T-helper 22 cell (primary cell): ENCODE measurements around the gene FMNL2.

Experiments used
- DNase-seq: peaks from one replicate; pipeline ENCODE4 v3.0.0-alpha.2; 2020; ENCODE audit warnings: low read depth

Gene FMNL2

DNA sequence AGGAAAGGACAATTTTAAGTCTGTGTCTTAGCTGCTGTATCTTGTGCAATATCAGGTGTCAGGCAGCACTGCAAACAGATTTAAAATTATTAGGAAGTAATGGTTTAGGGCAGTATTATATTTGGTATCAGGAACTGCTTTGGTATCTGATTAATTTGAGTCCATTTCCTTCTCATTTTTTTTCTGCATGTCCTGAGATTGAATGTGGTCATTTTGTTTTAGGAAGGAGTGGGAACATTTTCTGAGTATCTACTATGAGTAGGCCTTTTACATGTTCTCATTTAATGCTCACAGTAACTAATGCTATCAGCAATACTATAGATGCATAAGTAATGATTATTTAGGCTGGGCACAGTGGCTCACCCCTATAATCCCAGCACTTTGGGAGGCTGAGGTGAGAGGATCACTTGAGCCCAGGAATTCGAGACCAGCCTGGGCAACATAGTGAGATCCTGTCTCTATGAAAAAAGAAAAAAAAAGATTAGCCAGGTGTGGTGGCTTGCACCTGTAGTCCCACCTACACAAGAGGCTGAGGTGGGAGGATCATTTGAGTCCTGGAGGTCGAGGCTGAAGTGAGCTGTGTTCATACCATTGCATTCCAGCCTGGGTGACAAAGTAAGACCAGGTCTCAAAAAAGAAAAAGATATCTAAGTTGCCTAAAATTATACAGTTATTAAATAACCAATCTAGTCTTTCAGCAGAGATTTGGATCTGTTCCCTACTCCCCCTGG, 4.7 kb downstream of the FMNL2 start:
- DNase-seq, result no peak

DNA sequence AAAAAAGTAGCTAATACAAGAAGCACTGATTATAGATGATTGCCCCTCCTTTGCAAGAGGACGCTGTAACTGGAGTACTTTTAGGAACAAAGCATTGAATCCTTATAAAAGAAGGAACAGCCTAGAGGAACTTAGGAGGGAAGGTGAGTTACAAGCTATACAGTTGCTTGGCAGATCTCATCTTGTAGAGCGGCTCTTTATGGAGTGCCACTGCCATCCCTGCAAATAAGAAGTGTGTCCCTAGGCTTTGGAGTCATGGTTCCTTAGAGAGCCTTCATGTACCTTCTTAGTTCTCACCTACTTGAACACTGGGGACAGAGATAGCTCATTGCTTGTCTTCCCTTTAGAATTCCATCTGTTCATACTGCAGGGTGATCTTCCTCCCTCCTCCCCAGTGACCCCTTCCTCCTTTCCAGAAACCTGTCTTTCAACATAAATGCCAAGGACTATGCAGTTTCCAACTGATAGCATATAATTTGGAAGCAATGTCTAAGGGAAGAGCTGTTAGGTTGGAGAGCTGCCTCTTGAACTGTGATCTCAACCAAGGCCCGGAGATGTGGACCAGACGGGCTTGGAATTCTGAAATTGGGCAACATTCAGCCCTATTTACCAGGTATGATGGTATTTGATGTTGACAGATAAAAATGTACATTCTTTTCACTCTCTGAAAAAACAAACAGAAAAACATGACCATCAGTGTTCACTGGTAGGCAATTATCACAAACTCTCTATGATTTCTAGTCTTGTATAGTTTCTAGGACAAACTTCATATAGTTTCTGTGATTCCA, 7.5 kb downstream of the FMNL2 start:
- DNase-seq, result no peak

DNA sequence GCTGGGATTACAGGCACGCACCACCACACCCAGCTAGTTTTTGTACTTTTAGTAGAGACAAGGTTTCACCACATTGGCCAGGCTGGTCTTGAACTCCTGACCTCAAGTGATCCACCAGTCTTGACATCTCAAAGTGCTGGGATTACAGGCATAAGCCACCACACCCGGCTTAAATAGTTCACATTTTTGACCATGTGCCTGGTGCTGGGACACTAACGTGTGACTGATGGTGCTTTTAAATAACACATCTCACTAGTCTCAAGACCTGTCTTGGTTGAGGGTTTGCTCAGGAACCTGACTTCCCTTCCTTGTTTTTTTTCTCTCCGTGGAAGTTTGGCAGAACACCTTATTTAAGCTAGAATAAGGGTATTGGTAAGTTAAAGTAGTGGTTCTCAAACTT, 8.5 kb downstream of the FMNL2 start:
- DNase-seq, result no peak

DNA sequence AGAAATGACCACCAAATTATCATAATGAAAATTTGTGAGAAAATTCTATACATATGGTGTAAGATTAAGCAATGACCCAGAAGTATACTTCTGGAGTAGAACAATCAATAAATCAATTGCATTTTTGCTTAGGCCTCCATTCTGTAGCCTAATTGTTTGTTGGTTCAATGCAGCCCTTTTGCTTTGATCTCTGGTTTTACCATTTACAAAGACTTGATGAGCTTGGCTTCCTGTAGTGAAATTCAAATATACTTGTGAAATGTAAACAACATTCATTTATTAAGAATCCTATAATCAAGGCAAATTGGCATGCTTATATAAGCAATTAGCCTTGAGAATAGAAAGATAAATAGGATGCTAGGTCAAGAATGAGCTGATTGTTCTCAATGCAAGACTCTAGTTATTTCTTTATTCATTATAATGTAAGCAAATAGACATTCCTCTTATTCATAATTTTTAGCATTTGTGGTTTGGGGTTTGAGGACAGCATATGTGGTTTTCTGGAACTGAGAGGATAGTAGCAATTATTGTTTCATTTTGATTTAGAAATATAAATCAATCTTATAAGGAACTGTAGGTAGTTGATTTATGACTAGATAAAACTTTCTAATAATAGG, 9.7 kb downstream of the FMNL2 start:
- DNase-seq, result no peak

DNA sequence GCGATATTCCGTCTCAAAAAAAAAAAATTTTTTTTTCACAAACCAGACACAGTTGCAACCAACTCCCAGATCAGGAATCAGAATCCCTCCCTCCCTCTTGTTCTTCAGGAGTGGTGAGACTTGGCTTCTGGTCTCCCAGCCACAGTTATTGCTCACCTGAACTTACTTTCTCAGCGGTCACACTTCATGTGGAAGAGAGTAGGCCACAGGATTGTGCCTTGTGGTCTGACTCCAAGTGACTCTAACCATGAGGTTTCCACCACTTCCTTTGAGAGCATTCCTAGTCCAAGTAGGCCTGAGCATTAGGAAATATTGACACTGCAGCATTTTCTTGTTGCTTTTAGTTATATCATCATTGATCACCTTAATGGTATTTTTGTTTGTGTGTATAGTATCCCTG, 12.1 kb downstream of the FMNL2 start:
- no peak for DNase-seq

DNA sequence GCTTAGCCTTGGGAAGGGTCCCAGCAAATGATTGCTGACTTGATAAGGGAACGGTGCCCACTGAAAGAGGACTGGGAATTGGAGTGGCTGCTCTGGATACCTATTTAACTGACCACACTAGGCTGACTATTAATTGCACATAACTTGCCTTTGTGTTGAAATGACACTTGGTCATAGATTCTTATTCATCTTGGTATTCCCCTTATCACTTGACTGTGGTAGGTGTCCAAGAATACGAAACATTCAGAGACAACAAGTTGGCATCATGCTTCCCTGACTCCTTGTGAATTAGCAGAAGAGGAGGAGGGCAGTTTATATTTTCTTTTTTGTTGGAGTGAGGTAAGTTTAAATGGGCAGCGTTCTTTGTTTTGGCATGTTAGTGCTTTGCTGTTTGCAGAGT, 13.4 kb downstream of the FMNL2 start:
- DNase-seq, result no peak

DNA sequence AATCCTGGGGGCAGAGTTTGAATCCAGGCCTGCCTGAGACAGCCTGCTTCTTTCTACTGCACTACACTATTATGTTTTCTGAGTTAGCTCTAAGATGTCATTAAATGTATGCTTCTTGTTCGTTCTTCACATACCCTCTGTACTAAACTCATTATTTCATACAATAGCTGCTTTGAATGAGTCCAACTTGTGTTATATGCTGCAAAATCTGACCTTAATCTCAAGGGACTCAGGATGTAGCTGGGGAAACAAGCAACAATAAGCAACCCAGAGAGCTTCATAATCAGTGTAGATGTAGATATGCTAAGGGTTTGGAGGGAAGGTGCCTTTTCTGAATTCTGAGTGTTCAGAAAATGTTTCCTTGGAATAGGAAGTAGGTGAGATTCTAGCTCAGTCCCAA, 14.4 kb downstream of the FMNL2 start:
- no peak for DNase-seq

DNA sequence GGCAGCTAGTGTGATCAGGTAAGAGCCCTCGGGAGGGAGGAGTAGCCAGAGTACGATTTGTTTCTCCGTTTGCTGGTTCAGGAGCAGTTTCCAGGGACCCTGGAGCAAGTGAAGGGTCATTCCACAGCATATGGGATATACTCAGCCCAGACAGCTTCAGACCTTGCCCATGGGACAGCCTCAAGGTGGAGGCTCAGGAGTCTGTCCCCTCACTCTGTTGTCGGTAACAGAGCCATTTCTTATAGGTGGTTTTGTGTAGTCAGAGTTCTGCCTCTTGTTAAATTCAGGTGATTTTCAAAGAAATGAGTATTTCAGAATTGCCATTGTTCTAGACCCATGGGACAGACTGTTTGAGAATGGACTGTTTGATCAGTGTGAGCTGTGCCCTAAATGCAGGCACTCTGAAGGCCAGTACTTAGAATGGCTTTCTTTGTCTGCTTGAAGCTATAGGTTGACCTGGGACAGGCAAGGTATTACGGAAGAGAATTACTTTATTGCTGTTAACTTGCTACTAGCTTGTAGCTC, 15.2 kb downstream of the FMNL2 start:
- DNase-seq, result no peak

DNA sequence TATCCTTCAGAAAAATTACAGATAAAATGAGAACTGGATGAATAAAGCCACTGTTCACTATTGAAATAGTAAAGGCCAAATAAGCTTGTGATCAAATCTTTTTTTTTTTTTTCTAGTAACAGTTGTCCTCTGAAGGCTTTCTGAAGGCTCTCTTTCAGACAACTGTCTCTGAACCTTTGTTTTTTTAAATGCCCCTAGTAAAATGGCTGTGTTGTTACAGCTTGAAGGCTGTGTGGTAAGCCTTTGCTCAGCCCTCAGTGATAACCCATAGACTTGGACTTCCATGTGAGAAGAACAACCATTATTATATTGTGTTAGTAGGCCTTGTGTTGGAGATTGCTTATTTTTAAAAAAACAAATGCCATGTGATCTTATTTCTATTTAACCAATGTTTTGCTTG, 17.6 kb downstream of the FMNL2 start:
- DNase-seq, result no peak

DNA sequence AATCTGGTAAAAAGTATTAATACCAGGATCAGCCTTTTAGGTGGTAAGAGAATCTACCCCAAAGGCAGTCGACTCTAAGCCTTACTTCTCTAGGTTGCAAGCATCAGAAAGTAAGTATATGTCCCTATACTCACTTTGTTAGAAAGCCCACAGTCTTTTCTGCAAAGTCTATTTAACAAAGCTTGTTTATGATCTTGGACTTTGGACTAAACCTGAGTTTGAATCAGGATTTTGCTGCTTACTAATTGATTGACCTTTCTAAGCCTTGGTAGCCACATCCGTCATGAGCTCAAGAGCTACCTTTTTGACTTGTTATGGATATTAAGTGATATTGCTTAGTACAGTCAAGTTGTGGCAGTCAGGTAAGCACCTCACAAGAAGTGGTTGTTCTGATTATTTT, 18.4 kb downstream of the FMNL2 start:
- DNase-seq, result no peak

DNA sequence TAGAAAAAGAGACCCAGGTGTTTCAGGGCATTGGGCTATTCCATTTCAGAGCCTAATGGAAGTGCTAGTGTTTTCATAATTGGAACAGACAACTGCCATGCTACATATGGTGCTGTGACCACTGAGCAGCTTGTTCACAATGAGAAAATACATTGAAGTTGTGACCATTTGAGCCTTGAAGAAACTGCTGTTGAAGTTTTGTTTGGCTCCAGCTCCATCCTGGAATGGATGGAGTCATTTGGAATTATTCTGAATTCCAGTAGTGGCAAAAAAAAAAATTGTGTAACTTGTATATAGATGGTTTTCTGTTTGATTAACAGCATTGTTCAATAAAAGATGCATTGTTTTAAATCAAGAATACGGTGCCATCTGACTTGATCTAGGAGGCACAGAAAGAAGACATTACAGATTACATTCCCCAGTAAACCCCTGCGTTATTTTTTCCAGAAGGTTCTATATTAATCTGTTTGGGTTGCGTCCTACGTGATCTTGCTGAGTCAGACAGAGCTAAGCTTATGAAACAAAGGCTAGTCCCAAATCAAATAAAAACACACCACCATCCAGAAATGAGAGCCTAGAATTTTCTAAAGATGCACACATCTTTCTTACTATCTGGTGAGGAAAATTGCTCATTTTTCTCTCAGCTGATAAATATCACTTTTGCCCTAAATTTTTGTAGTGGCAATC, 19.2 kb downstream of the FMNL2 start:
- no peak for DNase-seq

DNA sequence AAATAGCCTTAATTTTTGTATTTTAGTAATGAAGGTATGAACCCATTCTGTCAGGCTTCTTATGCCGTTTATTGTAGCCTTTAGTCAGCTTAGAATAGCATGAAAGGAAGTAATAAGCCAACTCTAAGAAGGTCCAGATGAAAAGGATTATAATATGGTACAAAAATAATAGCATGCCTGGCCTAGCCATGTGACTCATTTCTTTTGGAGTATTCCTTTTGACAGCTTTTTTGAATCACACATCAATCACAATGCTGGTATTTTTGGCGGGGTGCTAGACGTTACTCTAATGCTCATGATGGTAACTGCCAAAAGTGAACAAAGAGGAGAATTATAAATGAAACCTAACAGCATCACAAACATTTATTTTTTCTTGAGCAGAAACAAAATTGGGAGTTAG, 19.9 kb downstream of the FMNL2 start:
- DNase-seq, result no peak

DNA sequence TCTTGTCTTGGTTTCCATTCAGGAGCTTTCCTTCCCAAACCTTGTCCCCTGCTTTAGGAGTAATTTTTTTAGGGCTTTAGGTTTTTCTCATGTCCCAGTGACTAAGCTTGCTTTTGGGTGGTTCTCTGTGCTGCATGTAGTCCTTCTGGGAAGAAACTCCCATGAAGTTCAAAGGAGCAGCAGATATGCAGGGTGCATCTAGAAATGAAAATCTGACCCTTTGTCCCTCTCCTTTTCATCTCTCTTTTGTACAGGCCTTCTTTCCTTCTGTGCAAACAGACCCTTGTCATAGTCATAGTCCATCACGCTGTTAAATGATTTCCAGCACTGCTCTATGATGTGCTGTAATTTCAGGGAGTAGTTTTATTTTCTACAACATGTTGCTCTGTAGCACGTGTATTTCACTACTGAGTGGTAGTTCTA, 20.4 kb downstream of the FMNL2 start:
- no peak for DNase-seq

DNA sequence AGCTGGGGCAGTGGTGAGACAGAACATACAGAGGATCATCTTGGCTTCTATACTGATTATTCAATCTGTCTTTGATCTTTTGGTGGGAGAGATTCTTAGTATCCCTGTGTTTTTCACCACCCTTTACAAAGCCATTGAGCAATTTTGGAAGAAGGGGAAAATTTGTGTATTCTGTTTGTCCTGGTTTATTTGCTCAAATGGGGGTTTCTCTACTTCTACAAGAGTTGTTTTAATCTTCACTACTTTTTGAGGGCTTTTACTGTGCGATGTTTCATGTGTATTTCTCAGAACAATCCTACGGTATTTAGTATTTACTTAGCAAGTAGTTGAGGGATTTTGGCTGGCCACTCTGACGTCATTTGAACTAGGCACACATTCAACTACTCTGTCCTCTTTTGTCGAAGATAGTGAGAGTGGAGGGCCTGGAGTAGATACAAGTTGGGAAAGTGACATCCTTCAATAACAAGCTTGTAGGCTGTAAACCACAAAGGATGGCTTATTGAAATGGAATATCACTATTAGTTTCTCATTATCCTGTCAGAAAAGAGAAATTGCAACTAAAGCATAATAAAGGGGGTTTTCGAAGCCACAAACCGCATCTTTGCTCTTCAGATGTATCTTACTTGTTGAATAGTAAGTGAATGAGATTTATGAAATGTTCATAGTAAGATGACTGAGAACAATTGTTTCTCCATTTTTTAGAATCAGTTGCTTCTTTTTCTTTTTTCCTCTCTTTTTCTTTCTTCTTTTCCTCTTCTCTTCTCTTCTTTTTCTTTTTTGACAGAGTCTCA, 24.8 kb downstream of the FMNL2 start:
- DNase-seq, result no peak

DNA sequence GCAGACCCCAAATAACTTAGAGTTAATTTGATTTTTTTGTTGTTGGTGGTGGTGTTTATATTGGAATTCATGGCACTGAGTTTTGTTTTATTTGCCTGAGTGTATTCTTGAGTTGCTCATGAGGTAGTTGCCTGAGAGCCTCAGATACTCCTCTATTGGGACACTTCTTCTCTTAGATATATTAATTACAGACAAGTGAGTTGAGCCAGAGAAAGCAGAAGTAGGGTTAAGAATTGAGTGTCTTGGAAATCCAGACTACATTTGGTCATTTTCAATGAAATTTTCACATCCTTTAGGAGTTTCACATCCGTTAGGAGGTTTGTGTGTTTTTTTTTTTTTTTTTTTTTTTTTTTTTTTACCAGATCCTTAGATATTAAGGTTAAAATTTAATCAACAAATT, 29.0 kb downstream of the FMNL2 start:
- no peak for DNase-seq

DNA sequence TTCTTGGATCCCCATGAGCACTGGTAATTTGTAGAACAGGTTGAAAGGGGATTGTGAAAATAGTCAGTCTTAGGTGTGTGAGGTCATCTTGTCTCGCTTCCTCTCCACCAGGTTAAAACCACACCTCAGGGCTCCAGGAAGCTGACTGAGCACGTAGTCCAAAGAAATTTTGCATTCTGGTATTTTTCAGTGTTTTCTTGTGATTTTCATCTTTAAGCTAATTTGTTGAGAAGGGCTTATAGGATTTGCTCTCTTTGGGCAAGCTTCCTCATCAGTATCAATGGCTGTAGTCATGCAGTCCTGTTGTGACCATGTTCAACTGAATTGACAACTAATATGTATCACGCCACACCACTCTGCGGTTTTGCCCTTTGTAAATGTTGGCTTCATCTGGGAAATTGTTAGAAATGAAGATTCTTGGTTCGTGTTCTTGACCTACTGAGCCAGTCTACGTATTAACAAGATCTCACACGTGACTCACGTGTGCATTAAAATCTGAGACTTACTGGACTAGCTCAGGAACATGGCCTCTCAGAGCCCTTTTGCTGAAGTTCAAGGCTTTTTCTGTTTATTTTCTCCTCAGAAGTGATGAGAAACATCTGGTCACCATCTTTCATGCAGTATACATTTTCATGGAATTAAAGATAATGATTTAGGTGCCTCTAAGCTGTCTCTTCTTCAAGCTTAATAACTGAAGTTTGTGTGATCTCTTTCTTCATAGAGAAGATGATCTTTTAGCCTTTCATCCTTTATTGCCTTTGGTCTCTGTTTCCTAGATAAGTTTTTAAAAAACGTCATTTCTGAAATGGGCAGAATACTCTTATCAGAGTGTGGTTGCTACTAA, 32.8 kb downstream of the FMNL2 start:
- DNase-seq, result no peak

DNA sequence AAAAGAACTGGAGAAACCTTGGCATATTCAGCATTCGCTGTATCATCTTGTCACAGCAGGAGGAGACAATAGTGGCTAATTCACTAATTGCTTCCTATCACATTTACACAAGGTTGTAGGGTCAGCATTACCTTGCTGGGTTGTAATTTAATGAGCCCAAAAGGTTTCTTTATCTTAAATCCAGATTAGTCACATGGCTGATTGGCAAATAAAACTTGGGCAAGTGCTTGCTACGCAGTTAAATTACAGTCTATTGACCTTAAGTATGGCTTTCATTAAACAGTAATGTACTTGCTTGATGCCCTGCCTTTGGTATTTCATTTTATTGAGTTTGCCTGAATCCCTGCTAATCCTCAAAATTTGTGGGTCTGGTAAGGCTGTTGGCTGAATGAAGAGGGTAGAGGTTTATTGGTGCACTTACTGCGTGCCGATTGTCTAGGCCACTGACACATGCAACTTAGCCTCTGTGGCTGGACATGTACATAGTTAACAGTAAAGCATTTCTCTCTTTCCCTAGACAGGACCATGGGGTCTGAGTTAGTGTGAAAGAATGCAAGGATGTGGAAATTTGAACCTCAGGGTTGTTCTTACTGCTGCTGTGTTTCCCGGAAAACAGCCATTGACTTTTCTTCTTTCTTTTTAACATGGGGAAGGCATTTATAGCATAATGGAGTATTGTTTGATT, 34.3 kb downstream of the FMNL2 start:
- DNase-seq, result no peak

DNA sequence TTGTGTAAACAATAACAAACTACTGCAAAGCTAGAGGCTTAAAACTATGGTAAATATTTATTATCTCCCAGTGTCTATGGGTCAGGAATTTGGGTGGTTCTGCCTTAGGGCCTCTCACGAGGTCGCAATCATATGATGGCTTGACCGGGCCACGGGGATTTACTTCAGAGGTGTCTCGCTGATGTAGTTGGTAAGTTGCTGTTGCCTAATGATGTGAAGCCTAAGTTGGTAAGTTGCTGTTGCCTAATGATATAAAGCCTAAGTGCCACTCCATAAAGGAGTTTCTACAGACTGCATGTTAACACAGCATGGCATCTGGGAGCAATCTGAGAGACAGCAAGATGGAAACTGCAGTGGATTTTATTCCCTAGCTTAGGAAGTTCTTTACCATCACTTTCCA, 35.8 kb downstream of the FMNL2 start:
- no peak for DNase-seq

DNA sequence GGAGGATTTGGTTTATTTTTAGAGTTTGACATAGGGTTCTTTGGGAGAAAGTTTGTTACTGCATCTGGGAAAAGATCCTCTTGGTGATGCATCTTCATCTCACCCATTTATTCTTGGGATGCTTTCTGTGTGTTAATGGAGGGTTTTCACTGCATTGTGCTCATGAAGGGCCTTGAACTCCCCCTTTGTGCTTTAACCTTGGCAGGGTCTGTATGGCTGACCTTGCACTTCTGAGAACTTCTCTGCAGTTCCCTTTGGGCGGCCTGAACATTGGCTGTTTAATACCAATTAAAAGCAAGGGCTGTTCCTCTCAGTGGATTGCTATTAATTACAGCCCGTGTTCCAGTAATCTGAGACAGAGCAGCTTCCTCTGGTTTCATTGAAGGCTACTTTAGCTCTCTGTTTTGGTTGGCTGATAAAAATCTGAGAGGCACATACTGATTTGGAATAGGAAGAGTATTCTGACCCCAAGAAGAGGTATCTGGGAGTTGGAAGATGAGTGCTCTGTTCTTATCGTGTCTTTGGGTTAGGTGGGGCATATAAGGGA, 37.5 kb downstream of the FMNL2 start:
- no peak for DNase-seq

DNA sequence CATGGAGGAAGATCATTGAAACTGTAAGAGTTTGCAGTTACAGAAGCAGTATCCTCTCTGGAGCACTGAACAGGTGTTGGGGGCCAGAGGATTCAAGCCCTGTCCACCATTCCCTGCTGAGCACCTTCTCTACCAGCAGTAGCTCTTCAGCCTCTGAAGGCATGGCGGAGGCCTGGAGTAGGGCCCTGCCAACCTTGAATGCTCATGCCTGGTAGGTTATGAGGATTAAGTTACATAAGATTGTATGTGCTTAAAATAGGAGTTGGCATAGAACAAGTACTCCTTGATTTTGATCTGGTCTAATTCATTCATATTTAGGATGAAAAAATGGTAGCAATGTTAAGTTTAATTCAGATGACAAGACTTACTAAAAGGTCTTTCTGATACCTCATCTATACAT, 40.2 kb downstream of the FMNL2 start:
- DNase-seq, result no peak
